ENCODE measurements around the gene ARID1B.
"Not testable (repeated sequence)": the region's sequence is repeated elsewhere in the genome, so short reads cannot be mapped to it uniquely, and the experiment has no call there.

The ARID1B gene

GRCh38 chr6:157133856-157134255, 356.7 kb downstream of the ARID1B start:
- no peak for DNase-seq (ENCODE audit: low spot score)

- DNase-seq (ENCODE audit: low spot score): no peak
Measured at GRCh38 chr6:157134402-157135047, 357.3 kb downstream of the ARID1B start.

GRCh38 chr6:157135691-157136090, 358.5 kb downstream of the ARID1B start:
- DNase-seq (ENCODE audit: low spot score): no peak

- DNase-seq (ENCODE audit: low spot score): no peak
Measured at GRCh38 chr6:157137501-157137900, 360.3 kb downstream of the ARID1B start.

- no peak for DNase-seq (ENCODE audit: low spot score)
Measured at GRCh38 chr6:157139054-157139708, 362.0 kb downstream of the ARID1B start.

GRCh38 chr6:157143171-157143889, 366.2 kb downstream of the ARID1B start:
- no peak for DNase-seq (ENCODE audit: low spot score)

- DNase-seq (ENCODE audit: low spot score): no peak
Measured at GRCh38 chr6:157143890-157144798, 367.0 kb downstream of the ARID1B start.

- no peak for DNase-seq (ENCODE audit: low spot score)
Measured at GRCh38 chr6:157144859-157145568, 367.8 kb downstream of the ARID1B start.

- DNase-seq (ENCODE audit: low spot score): no peak
Measured at GRCh38 chr6:157145656-157146285, 368.6 kb downstream of the ARID1B start.

- not testable (repeated sequence) for DNase-seq (ENCODE audit: low spot score)
Measured at GRCh38 chr6:157147054-157148026, 370.2 kb downstream of the ARID1B start.

- DNase-seq (ENCODE audit: low spot score): peak; percentile 20
Measured at GRCh38 chr6:157148391-157149323, 371.5 kb downstream of the ARID1B start.

GRCh38 chr6:157150076-157150475, 372.9 kb downstream of the ARID1B start:
- DNase-seq (ENCODE audit: low spot score): no peak

GRCh38 chr6:157151029-157151428, 373.9 kb downstream of the ARID1B start:
- no peak for DNase-seq (ENCODE audit: low spot score)

- DNase-seq (ENCODE audit: low spot score): no peak
Measured at GRCh38 chr6:157151989-157152388, 374.8 kb downstream of the ARID1B start.

GRCh38 chr6:157152556-157152955, 375.4 kb downstream of the ARID1B start:
- no peak for DNase-seq (ENCODE audit: low spot score)

GRCh38 chr6:157155804-157156203, 378.6 kb downstream of the ARID1B start:
- DNase-seq (ENCODE audit: low spot score): no peak

GRCh38 chr6:157157258-157157657, 380.1 kb downstream of the ARID1B start:
- DNase-seq (ENCODE audit: low spot score): no peak

- no peak for DNase-seq (ENCODE audit: low spot score)
Measured at GRCh38 chr6:157158456-157158855, 381.3 kb downstream of the ARID1B start.

- DNase-seq (ENCODE audit: low spot score): no peak
Measured at GRCh38 chr6:157158897-157159296, 381.7 kb downstream of the ARID1B start.

All from SW480 (cell line).